Forelimb muscle (tissue), 1 donor: ENCODE data around the gene TNK2. TPM values are rescaled to one million over a fixed set of nuclear protein-coding genes. Genes with fewer than 3 reads are reported as not detected.
A peak's percentile ranks its signal among the peaks of the same experiment; 100 is the strongest.
"Not testable (repeated sequence)": the region's sequence is repeated elsewhere in the genome, so short reads cannot be mapped to it uniquely, and the experiment has no call there.

Experiments used
- DNase-seq: peaks from one replicate; pipeline ENCODE4 v3.0.0-alpha.2; 2013; ENCODE audit warnings: low read depth
- polyA plus RNA-seq: library from polyadenylated mRNA; unstranded; fragments of 120-200 nt; gene quantifications from one replicate; pipeline ENCODE4 v1.2.1, GENCODE V29; 2013; ENCODE audit not compliant: insufficient read length

TNK2 gene
- polyA plus RNA-seq, result 139 TPM

GRCh38 chr3:195907934-195908693 lies at the start of gene TNK2:
Gene TNK2 (minus strand): TSS chr3:195908551. CDS start chr3:195888588, 19,963 bp downstream.
- no peak for DNase-seq

GRCh38 chr3:195956577-195956976 lies 48.2 kb upstream of the TNK2 start:
- DNase-seq, result no peak

DNA sequence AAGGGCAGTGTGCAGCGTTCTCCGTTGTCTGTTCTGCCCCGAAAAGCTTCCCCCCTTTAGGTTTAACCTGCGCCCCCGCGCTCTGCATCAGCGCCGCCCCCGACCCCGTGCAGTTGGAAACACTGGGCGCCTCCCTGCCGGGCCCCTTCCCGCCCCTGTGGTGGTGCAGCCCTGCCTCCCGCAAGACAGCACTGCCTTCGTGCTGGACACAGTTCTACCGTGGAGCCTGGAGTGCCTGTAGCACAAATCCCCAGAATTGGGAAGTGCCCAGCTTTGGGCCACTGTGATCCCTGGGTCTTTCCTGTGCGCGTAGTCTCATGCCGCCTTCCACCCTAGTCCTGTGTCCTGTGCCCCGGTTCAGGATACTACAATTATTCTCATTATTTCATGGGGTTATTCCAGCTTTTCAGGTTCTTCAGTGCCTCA lies 47.1 kb upstream of the TNK2 start:
- not testable (repeated sequence) for DNase-seq

- DNase-seq, result not testable (repeated sequence)
These were observed 46.4 kb upstream of the TNK2 start for GRCh38 chr3:195954752-195955119.

GRCh38 chr3:195954052-195954751 lies 45.9 kb upstream of the TNK2 start:
- peak; percentile 5 for DNase-seq

GRCh38 chr3:195952590-195952989 lies 44.2 kb upstream of the TNK2 start:
- DNase-seq, result not testable (repeated sequence)

DNA sequence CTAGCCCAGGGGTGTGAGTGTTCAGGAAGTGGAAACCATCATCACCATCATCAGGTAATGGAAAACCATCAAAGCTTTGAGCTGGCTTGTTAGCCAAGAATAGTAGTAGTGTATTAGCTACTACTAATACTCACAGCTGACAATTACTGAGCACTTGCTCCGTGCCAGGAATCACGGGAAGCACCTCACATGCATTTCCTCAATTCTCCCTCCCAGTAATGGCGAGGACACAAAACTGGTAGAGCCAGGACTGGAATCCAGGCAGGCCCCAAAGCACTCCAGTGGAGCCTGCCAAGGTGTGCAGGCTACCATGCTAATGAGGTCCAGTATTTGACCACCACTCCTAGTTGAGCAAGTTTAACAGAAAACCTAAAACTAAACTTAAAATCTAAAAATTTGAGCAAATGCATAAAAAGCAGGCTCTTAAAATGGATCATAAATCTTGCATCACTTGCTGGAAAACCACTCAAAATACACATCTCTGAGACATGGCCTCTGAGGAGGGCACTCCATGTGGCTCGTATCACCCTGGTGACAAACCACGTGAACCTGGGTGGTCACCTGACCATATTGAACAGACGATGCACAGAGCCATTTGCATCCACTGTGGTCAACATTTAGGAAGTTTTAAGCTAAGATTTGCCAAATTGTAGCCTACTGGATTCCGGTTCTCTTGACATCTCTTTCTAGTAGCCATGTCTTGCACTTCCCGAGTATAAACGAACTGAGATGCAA lies 43.3 kb upstream of the TNK2 start:
- not testable (repeated sequence) for DNase-seq

DNA sequence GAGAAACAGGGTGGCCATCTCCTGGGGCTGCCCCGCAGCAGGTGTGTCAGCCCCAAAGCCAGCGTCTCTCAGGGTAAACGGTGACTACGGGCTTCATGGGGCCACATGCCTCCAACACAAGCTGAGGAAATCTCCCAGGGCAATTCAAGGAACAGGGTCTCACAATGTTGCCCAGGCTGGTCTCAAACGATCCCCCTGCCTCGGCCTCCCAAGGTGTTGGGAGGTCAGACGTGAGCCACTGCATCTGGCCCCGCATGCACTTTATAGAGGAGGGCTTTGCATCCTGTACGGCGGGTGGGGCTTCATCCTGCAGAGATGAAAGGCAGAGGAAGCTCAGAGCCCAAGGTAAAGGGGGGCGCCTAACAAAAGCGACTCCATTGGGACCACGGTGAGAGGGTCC lies 42.4 kb upstream of the TNK2 start:
- not testable (repeated sequence) for DNase-seq

- DNase-seq, result not testable (repeated sequence)
These were observed 41.8 kb upstream of the TNK2 start for GRCh38 chr3:195950164-195950563.

GRCh38 chr3:195946910-195947699 lies 38.8 kb upstream of the TNK2 start:
- not testable (repeated sequence) for DNase-seq

DNA sequence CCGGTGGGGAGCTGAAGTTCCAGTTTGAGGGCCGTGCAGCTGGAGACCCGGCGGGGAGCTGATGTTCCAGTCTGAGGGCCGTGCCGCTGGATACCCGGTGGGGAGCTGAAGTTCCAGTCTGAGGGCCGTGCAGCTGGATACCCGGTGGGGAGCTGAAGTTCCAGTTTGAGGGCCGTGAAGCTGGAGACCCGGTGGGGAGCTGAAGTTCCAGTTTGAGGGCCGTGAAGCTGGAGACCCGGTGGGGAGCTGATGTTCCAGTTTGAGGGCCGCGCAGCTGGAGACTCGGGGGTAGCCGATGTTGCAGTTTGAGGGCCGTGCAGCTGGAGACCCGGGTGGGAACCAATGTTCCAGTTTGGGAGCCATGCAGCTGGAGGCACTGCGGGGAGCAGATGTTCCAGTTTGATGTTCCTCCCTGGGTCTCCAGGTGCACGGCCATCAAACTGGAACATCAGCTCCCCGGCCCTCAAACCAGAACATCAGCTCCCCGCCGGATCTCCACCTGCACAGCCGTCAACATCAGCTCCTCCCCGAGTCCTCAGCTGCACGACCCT lies 33.0 kb upstream of the TNK2 start:
- not testable (repeated sequence) for DNase-seq

- DNase-seq, result not testable (repeated sequence)
These were observed 32.5 kb upstream of the TNK2 start for GRCh38 chr3:195940806-195941205.

DNA sequence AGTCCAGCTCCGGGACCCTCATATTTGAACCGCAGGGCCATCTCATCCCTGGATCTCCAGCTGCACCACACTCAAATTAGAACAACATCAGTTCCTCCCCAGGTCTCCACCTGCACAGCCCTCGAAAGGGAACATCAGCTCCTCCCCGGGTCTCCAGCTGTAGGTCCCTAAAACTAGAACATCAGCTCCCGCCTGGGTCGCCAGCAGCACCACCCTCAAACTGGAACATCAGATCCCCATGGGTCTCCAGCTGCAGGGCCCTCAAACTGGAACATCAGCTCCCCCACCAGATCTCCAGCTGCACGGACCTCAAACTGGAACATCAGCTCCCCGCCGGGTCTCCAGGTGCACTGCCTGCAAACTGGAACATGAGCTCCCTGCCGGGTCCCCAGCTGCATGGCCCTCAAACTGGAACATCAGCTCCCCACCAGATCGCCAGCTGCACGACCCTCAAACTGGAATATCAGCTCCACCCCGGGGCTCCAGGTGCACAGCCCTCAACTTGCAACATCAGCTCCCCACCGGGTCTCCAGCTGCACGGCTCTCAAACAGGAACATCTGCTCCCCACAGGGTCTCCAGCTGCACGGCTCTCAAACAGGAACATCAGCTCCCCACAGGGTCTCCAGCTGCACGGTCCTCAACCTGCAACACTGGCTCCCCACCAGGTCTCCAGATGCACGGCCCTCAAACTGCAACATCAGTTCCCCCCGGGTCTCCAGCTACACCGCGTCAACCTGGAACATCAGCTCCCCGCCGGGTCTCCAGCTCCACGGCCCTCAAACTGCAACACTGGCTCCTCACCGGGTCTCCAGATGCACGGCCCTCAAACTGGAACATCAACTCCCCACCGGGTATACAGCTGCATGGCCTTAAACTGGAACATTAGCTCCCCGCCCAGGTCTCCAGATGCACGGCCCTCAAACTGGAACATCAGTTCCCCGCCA lies 31.4 kb upstream of the TNK2 start:
- DNase-seq, result not testable (repeated sequence)

DNA sequence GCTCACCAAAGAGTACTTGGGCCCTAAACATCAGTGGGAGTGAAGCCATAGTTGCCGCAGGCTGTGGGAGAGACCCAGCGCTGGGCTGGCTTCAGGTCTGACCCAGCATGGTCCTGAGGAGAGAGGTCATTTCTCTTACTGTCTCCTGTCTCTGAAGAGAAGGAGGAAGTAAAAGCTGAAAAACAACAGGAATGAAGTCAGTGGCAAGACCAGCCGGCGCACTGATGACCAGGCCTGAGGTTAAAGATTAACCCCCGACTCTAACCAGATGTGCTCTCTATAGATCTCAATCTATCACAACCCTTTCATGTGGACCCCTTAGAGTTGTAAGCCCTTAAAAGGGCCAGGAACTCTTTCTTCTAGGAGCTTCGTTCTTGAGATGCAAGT lies 24.7 kb upstream of the TNK2 start:
- DNase-seq, result not testable (repeated sequence)

DNA sequence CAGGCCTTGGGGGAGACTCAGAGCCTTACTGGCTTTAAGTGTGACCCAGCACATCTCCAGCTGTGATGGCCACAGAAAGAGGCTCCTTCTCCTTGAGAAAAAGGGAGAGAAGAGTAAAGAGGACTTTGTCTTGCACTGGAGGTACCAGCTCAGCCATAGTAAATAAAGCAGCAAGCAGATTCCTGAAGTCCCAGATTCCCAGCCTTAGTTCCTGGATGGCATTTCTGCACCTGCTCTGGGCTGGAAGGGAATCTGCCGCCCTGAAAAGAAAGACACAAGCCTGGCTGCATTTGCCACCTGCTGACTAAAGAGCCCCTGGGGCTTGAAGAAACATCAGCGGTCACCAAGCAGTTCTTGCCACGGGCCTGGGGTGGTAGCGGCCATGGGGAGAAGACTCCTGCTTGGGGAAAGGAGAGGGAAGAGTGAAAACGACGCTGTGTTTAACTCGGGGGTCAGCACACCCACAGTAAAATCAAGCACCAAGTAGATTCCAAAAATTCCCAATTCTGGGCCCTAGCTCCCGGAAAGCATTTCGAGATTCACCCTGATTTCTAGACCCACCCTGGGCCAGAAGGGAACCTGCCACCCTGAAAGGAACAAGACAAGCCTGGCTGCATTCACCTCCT lies 24.2 kb upstream of the TNK2 start:
- DNase-seq, result no peak

- no peak for DNase-seq
These were observed 23.4 kb upstream of the TNK2 start for GRCh38 chr3:195931582-195932273.

- no peak for DNase-seq
These were observed 21.1 kb upstream of the TNK2 start for GRCh38 chr3:195929452-195929851.

DNA sequence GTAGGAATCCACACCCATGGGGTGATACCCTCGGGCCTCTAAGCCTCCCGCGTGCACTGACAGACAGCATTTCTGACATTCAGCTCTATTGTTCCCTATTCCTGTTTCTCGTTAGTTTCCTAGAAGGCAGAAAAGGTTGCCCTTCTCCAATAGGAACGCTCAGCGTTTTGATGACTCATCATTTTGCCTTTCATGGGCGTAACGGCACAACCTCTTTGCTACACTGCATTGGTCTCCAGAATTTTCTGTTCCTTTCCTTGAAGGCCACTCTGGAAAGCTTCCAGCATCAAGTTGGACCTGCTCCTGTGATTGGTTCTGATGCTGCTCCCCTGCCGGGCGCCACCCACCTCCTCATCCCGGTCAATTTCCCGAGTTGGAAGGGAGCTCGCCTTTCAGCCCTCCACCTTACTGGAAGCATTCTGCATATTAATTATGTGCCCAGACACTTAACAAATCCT lies 13.0 kb upstream of the TNK2 start:
- DNase-seq, result no peak

DNA sequence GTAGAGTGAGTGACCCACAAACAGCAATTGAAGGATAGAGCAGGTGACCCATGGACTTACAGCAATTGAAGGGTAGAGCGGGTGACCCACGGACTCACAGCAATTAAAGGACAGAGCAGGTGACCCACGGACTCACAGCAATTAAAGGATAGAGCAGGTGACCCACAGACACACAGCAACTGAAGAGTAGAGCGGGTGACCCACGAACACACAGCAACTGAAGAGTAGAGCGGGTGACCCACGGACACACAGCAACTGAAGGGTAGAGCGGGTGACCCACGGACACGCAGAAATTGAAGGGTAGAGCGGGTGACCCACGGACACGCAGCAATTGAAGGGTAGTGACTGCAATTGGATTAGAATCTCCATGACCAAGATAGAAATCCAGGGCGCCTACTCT lies 9.8 kb upstream of the TNK2 start:
- DNase-seq, result no peak
